ENCODE measurements around the gene SPECC1L.
"Not testable (repeated sequence)": the region's sequence is repeated elsewhere in the genome, so short reads cannot be mapped to it uniquely, and the experiment has no call there.

Gene SPECC1L

GRCh38 chr22:24289114-24289513 lies 18.5 kb downstream of the SPECC1L start:
- DNase-seq = no peak

DNA sequence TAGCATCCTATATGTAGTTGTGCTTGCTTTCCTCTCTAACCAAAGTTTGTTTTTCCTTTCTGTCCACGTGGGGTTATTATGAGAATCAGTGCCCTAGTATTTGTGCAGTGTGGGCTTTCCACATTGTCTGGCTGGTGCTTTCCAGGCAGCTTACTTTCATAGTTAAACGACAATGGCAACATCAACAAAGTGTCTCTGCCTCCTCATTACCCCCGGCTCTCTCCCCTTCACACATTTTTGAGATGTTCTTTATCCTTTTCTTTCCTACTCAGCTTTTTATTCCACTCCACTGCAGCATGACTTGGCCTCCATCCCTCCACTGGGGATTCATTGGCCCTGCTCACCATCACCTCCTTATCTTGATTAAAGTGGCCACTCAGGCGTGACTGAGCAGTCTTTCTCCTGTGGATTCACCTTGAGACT lies 19.1 kb downstream of the SPECC1L start:
- no peak for DNase-seq

- DNase-seq = no peak
These were observed 19.8 kb downstream of the SPECC1L start for GRCh38 chr22:24290459-24290858.

GRCh38 chr22:24291515-24292201 lies 21.0 kb downstream of the SPECC1L start:
- DNase-seq = no peak

- DNase-seq = not testable (repeated sequence)
These were observed 21.7 kb downstream of the SPECC1L start for GRCh38 chr22:24292202-24292830.

DNA sequence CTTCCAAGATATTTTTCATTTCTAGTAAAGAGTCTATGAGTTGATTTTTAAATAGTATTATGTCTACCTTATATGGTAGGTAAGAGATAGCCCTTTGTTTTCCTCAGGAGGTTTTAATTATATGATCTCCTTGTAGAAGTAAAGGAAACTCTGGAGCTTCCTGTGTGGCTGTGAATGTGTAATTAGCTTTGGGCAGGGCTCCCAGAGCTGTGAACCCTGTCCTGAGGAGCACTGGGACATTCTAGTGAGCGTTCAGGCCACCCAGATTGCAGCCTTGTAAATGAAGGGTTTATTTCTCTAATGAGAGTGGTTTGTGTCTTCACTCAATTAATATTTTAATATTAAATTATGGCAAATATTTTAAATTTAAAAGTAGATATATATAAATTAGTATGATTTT lies 24.3 kb downstream of the SPECC1L start:
- DNase-seq = not testable (repeated sequence)

DNA sequence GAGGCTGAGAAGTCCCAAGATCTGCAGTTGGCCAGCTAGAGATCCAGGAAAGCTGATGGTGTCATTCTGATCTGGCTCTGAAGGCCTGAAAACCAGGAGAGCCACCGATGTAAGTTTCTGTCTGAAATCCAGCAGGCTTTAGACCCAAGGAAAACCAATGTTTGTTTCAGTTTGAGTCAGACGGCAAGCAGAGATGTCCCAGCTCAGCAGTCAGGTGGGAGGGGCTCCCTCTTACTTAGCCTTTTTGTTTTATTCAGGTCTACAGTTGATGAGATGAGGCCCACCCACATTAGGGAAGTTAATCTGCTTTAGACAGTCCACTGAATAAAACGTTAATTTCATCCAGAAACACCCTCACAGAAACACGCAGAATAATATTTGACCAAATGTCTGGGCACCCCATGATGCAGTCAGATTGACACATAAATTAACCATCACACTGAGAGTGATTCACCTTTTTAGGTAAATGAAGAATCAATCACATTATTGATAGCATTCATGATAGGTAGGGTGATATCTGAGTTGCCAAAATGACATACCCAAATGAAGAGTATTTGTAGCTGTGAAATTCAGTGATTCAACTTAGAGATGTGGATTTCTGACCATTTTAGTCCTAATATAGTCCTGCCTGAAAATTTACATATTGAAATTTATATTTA lies 28.0 kb downstream of the SPECC1L start:
- not testable (repeated sequence) for DNase-seq

- DNase-seq = not testable (repeated sequence)
These were observed 29.9 kb downstream of the SPECC1L start for GRCh38 chr22:24300522-24300921.

- peak; percentile 64 to 69 for DNase-seq
These were observed 32.0 kb downstream of the SPECC1L start for GRCh38 chr22:24302591-24302990.

DNA sequence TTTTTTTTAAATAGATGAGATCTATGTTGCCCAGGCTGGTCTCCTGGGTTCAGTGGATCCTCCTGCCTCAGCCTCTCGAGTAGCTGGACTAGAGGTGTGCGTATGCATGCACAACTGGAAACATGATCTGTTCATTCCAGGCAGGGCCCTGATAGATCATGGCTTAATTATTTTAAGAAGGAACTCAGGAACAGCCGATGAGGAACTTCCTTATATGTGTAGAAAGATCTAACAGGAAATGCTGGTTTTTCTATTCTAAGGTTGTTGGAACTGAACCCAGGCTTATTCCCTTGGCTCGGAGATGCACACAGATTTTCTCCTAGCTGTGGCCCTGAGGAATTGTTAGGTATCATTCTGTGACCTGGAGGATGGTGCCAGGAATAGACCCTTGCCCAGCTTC lies 32.4 kb downstream of the SPECC1L start:
- no peak for DNase-seq

GRCh38 chr22:24304062-24304675 lies 33.5 kb downstream of the SPECC1L start:
- no peak for DNase-seq

GRCh38 chr22:24305260-24305692 lies 34.6 kb downstream of the SPECC1L start:
- DNase-seq = no peak

- no peak for DNase-seq
These were observed 40.3 kb downstream of the SPECC1L start for GRCh38 chr22:24310969-24311368.

GRCh38 chr22:24315367-24315966 lies 44.8 kb downstream of the SPECC1L start:
- DNase-seq = no peak

GRCh38 chr22:24316264-24316663 lies 45.6 kb downstream of the SPECC1L start:
- DNase-seq = not testable (repeated sequence)

- not testable (repeated sequence) for DNase-seq
These were observed 46.9 kb downstream of the SPECC1L start for GRCh38 chr22:24317511-24317910.

GRCh38 chr22:24319451-24319850 lies 48.8 kb downstream of the SPECC1L start:
- DNase-seq = no peak

DNA sequence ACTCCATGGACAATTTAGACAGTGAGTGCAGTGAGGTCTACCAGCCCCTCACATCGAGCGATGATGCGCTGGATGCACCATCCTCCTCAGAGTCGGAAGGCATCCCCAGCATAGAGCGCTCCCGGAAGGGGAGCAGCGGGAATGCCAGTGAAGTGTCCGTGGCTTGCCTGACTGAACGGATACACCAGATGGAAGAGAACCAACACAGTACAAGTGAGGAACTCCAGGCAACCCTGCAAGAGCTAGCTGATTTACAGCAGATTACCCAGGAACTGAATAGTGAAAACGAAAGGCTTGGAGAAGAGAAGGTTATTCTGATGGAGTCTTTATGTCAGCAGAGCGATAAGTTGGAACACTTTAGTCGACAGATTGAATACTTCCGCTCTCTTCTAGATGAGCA lies 51.4 kb downstream of the SPECC1L start:
- no peak for DNase-seq

GRCh38 chr22:24322522-24322921 lies 51.9 kb downstream of the SPECC1L start:
- no peak for DNase-seq

DNA sequence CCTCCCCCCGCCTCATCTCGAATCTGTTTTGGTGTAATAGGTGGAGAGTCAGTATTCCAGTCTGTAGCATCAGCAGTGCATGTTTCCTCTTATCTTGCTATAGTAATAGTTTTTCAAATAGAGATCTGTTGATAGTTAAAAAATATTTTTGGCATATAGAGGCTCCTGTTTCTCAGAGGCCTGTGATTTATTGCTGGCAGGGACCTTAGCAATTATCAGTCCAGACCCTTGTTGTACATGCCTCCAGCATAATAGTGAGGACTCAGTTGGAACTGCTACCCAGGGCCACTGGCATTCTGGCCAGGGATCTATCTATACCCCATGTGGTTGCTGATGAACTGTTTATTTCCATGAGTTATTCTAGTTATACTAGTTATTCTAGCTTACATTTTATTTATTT lies 52.6 kb downstream of the SPECC1L start:
- no peak for DNase-seq

GRCh38 chr22:24323695-24324094 lies 53.1 kb downstream of the SPECC1L start:
- DNase-seq = no peak

GRCh38 chr22:24324137-24324536 lies 53.5 kb downstream of the SPECC1L start:
- no peak for DNase-seq

DNA sequence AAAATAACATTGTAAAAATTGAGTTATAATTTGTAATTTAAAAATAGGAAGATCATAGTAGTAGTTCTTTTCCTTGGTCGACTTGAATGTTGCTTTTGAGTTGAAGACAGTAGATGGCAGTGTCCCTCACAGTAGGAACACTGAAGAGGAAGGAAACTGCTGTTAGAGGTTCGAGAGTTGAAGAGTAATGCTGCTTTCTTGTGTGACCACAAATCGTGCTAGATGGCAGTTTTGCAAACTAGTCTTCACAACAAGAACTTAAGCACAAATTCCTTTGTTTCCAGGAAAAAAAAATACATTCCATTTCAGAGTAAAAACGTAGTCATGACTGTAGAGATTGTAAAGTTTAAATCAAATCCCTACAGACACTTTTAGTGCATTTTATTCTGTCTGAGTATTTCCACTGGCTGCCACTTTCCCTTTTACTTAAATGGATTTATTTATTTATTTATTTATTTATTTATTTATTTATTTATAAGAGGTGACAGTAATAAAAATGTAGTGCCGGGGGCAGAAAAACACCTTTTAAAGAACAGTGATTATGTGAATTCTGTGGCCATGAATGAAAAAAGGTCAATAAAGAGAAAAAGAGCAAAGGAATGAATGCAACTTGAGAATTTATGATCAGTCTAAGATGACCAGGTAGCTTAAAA lies 54.6 kb downstream of the SPECC1L start:
- peak in 1 of 2 experiments; percentile 14 for DNase-seq

Measured in NCI-H1930 (cell line).